ENCODE data around the gene NGRN.

GRCh38 chr15:90221246-90221900 is 44.1 kb upstream of the NGRN start:
- no peak; the same call in 1 of the 2 replicates for TF ChIP-seq MAFK (IDR thresholded peaks at IDR 0.05; ENCODE audit: low read depth, low read length)
- peak; percentile 96 to 97 for TF ChIP-seq RAD21 (IDR thresholded peaks at IDR 0.05 in 1 of 2, conservative IDR thresholded peaks at IDR 0.05 in 1 of 2; ENCODE audit: low read depth in 2 of 2, low read length in 2 of 2)
- no peak for TF ChIP-seq POLR2A (IDR thresholded peaks at IDR 0.05; ENCODE audit: control extremely low read depth in 1 of 2, low read depth in 2 of 2, low read length in 2 of 2)
- TF ChIP-seq CTCF (IDR thresholded peaks at IDR 0.05; ENCODE audit: control extremely low read depth in 1 of 3, insufficient read depth in 1 of 3, low read depth in 1 of 3, low read length in 3 of 3): peak; percentile 95
- no peak for TF ChIP-seq EP300 (IDR thresholded peaks at IDR 0.05; ENCODE audit: borderline replicate concordance in 1 of 2, low read depth in 2 of 2, low read length in 2 of 2)
